Right renal cortex interstitium (tissue), 3 donors: Measurements from ENCODE around the gene ACAA2. TPM values are rescaled to one million over a fixed set of nuclear protein-coding genes. Genes with fewer than 3 reads are reported as not detected.

ENCODE experiments used
- DNase-seq, 3 donors: peaks; one replicate each; pipeline ENCODE4 v3.0.0-alpha.2; 2013; ENCODE audit warnings: low read depth in 3 of 3, low spot score in 2 of 3
- polyA plus RNA-seq, 3 donors: library from polyadenylated mRNA; unstranded; fragments of 120-200 nt; gene quantifications; one replicate each; pipeline ENCODE4 v1.2.1, GENCODE V29; 2013; ENCODE audit not compliant: insufficient read length in 3 of 3

The ACAA2 gene
- polyA plus RNA-seq, 3 donors = 255 to 299 (median 279) TPM

DNA sequence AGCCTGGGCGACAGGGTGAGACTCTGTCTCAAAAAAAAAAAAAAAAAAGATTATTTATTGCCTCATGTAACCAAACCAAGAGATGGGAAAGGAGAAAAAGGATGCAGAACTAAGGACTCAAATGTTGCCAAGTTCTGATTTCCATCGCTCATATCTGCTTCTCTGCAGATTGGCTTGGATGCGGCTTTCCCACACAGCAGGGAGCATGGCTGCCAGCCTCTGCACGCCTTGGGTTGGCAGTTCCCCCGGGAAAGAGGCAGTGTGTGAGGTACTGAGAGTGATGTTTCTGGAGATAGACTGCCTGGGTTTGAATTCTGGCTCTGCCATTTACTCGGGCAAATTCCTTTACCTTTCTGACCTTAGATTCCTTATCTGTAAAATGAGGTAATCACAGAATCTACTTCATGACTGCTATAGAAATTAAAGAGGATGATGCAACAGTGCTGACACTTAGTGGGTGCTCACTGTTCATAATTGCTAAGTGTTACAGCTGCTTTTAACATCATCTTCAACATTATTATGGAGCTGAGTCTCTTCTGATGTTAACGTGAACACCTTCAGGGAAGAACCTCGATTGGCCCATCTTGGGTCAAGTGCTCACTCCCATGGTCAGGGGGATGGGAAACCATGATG lies 68.8 kb downstream of the ACAA2 start:
- no peak for DNase-seq

DNA sequence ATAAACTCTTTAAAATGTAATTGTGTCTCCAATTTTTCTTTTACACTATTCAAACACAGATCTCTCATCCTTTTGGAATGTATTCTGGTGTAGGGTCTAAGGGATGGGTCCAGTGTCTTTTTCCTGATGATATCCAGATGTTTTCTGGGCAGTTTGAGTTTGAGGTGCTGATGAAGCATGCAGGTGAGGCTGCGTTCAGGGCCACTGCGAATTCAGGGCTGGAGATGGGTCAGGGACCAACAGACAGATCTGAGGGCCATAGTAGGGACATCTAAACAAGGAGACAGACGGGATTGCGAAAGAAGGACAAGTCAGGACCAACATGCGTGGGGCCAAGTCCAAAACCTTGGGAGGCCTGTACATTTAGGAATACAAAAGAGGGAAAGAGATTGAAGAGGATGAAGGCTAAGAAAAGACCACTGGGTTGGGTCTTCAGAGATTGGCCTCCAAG lies 70.2 kb downstream of the ACAA2 start:
- DNase-seq = no peak

DNA sequence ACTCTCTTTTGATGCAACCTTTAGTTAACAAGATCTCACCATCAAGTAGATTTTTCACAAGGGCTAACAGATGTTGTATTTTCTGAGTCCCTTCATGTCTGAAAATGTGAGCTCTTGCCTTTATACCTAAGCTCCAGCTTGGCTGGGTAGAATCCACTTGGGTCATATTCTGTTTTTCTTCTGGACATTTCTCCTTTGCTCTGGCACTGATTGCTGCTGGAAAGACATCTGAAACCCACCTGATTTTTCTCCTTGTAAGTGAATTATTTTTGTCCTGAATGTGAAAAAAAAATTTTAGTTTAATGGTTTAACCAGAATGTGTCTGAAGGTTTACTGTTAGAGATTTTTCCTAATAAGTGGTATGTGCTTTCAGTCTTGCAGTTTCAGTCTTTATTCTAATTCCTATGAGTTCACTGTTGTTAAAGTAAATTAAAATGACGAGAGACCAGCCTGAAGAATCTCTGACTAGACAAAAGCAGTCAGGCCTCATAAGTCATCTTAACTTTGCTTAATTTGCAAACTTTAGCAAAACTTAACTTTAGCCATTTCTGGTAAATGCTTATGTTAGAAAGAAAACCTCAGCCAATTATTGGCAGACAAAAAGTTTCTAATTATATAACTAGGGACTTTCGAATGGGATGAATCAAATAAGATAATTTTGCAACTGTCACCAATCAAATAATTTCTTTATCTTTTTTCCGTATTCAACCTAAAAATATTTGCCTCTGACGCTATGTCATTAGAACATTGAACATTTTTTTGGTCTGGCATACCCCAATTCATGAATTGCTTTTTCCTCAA lies 70.8 kb downstream of the ACAA2 start:
- DNase-seq = no peak

DNA sequence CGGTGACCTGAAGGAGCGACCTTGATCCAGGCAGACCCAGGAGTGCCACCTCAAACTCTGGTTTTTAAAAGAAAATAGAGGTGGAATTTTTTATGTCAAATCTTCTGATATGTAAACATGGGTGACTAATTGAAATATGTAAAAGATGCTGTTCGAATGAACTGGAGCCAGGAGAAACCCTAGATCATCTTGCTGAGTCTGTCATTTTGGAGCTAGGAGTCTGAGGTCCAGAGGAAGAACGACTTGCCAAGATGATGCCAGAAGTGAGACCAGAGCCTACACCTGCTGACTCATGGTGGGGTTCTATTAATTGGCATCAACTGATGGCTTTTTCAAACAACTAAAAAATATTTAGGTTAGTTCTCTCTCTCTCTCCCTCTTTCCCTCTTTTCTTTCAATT lies 74.1 kb downstream of the ACAA2 start:
- DNase-seq = no peak

DNA sequence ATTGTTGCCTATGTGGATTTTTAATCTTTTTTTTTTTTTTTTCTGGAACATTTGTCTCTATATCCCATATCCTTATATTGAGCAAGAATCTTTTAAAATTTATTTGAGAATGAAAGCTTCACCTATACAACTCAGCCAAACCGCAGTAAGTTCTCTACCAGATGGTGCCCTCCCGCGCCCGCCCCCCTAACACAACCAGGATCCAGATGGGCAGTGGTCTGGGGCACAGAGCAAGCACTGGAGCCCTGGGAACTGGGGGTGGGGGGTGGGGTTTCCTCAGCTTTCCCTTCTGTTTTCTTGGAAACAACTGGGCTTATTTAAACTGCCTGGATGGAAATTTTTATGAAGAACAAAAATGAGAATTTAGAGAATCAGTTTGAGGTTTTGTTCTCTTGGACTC lies 74.6 kb downstream of the ACAA2 start:
- DNase-seq = no peak

DNA sequence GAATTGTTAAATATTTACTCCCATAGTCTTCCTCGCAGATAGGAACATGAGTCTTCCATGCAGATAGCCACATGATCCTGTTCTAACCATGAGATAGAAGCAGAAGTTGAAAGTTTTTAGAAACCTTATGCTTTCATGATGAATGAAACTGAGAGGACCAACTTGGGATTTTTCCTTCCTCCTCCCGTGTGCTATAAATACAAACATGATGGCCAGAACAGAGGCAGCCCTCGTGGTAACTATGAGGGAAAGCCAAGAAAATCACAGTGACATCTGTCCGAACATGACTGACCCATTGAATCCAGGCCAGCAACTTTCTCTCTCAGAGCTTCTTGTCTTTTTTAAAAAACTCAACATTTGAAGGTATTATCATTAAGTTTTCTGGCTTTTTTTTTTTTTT lies 78.5 kb downstream of the ACAA2 start:
- DNase-seq = no peak

DNA sequence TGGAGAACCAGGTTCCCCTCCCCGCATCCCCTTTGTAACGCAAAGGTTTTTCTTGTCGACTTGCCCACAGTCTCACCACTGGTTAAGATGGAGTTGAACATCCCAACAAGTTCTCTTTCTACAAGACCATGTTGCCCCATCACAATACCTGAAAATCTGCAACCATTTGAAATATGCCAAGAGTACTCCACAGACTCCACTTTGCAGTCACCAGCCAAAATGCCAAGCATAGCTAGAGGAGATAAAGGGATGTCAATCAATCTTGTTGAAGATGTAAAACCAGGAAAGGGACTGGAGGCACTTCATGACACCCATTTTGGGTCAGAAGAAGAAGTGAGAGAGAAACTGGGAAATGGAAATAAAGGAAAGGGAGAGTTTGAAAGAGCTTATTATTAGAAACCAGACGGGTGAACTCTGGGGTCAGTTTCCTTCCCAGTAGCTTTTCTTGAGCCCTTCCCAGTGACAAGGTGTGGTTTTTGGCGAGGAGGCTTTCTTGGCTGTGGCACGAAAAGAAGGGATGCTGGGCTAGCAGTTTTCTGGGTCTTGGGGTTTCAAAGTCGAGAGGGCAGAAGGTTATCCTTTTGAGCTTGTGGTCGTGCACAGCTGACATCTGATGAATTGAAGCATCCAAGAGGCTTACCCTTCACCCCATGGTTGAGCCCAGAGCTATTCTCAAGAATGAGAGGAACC lies 79.3 kb downstream of the ACAA2 start:
- DNase-seq = no peak

DNA sequence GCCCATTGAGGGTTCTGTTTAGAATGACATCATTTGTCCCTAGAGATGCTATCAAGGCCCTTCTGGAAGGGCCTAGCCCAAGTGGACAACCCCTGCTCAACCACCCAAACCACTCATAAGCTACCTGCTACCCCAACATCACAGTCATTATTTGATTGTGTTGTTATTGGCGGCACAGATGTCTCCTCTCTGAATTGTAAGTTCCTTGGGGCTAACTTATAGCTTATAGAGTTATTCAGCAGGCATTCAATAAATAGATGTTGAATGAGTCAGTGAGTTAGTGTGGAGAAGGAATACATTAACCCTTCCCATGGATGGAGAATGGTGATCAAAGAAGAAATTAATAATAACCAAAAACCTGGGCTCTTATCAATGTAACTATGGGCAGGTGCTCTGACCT lies 80.0 kb downstream of the ACAA2 start:
- DNase-seq = no peak
